HG03354 (cell line): Measurements from ENCODE around the gene PUS1.
"Not testable (repeated sequence)": the region's sequence is repeated elsewhere in the genome, so short reads cannot be mapped to it uniquely, and the experiment has no call there.

Experiments
- ATAC-seq: cut with Tn5 transposase; IDR thresholded peaks from one replicate; pipeline ENCODE4 v1.9.1; 2021; ENCODE audit warnings: mild to moderate bottlenecking; ENCODE audit not compliant: unreplicated experiment, poor library complexity, severe bottlenecking

The PUS1 gene

GRCh38 chr12:131950182-131950913 lies 21.3 kb downstream of the PUS1 start:
- peak; percentile 35 for ATAC-seq

- ATAC-seq = not testable (repeated sequence)
Observed at GRCh38 chr12:131953810-131954209, 24.7 kb downstream of the PUS1 start.

- not testable (repeated sequence) for ATAC-seq
Observed at GRCh38 chr12:131954460-131954859, 25.4 kb downstream of the PUS1 start.

- no peak for ATAC-seq
Observed at GRCh38 chr12:131959116-131959515, 30.0 kb downstream of the PUS1 start.

GRCh38 chr12:131959641-131960589 lies 30.8 kb downstream of the PUS1 start:
- ATAC-seq = no peak

- ATAC-seq = not testable (repeated sequence)
Observed at GRCh38 chr12:131960590-131961325, 31.7 kb downstream of the PUS1 start.

GRCh38 chr12:131961328-131961727 lies 32.3 kb downstream of the PUS1 start:
- not testable (repeated sequence) for ATAC-seq

GRCh38 chr12:131962069-131962468 lies 33.0 kb downstream of the PUS1 start:
- ATAC-seq = no peak

- ATAC-seq = no peak
Observed at GRCh38 chr12:131963381-131963780, 34.3 kb downstream of the PUS1 start.

GRCh38 chr12:131965073-131965472 lies 36.0 kb downstream of the PUS1 start:
- no peak for ATAC-seq

- ATAC-seq = no peak
Observed at GRCh38 chr12:131971226-131971625, 42.1 kb downstream of the PUS1 start.

GRCh38 chr12:131975228-131975627 lies 46.2 kb downstream of the PUS1 start:
- no peak for ATAC-seq

- ATAC-seq = no peak
Observed at GRCh38 chr12:131979606-131980005, 50.5 kb downstream of the PUS1 start.

- ATAC-seq = no peak
Observed at GRCh38 chr12:131980263-131980662, 51.2 kb downstream of the PUS1 start.

- ATAC-seq = no peak
Observed at GRCh38 chr12:131981388-131981787, 52.3 kb downstream of the PUS1 start.

- no peak for ATAC-seq
Observed at GRCh38 chr12:131982041-131982440, 53.0 kb downstream of the PUS1 start.

- no peak for ATAC-seq
Observed at GRCh38 chr12:131983026-131983425, 54.0 kb downstream of the PUS1 start.

- ATAC-seq = no peak
Observed at GRCh38 chr12:131983554-131983953, 54.5 kb downstream of the PUS1 start.

GRCh38 chr12:131984334-131984733 lies 55.3 kb downstream of the PUS1 start:
- ATAC-seq = no peak

- ATAC-seq = not testable (repeated sequence)
Observed at GRCh38 chr12:131985510-131985875, 56.4 kb downstream of the PUS1 start.
